ENCODE results near the gene SEMA3D. TPM values are rescaled to one million over a fixed set of nuclear protein-coding genes. Genes with fewer than 3 reads are reported as not detected.

SEMA3D gene
- total RNA-seq, 2 experiments from 2014 or later: not detected

DNA sequence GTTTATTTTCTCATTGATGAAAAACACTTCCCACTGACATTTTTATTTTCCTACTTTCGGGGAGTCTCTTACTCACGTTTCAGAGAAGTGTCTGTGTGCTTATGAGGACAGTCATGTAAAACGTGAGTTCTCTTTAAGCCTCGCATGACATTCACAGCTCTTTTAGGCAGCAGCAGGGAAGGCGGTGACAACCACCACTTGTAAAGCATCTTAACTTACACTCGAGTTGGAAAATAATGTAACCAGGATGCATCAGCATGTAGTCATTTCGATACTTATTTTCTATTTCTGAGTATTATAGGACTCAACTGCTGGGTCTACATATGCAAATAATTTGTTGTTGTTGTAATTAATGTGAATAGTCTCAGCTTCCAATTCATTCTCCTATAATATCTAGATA is 153.6 kb downstream of the SEMA3D start:
- CTCF ChIA-PET: no interaction called here
- H3K36me3 Mint-ChIP-seq (ENCODE audit: low read depth): no peaks in the 10 kb centered on the region
- no peak for DNase-seq
- H3K4me1 Mint-ChIP-seq (ENCODE audit: low read depth): no peaks in the 10 kb centered on the region
- peaks cover 5% of the 10 kb centered on the region for H3K27me3 Mint-ChIP-seq (ENCODE audit: low read depth)
- H3K9me3 Mint-ChIP-seq: no peaks in the 10 kb centered on the region
- H3K4me3 Mint-ChIP-seq: no peak overlapping the region
- H3K27ac Mint-ChIP-seq: no peak overlapping the region
- intact Hi-C loops (cut with micrococcal nuclease): loop anchor here (5.0 kb wide), 2 partner anchors 799 to 1874 kb away; no protein-coding TSS in a partner anchor

DNA sequence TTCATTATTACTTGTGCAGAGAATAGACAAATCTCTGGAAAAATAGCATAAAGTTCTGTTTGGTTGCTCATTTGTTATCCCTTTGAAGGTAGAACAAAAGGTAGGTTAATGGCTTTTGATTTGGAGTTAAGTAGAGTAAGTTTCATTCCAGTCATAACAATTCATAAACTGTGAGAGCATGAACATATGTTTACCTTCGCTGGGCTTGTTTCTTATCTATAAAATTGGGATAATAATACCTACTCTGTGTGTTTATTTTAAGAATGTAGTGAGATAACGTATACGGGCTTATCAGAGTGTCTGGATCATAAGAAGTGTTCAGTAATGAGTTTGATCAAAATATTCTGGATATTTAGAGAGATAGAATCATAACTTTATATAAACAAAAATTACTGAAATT is 155.4 kb downstream of the SEMA3D start:
- Mint-ChIP-seq H3K36me3 (ENCODE audit: low read depth) (no peaks in the 10 kb centered on the region), H3K9me3 (no peaks in the 10 kb centered on the region), H3K4me1 (ENCODE audit: low read depth) (no peaks in the 10 kb centered on the region), H3K27me3 (ENCODE audit: low read depth) (peaks cover 5% of the 10 kb centered on the region), H3K27ac (no peak overlapping the region), H3K4me3 (no peak overlapping the region)
- intact Hi-C loops (cut with micrococcal nuclease): loop anchor here (1.0 to 5.0 kb wide), 4 partner anchors 719 to 1876 kb away; no protein-coding TSS in a partner anchor
- no peak for DNase-seq
- CTCF ChIA-PET: interaction anchor here (1.0 to 1.7 kb wide), 3 partner anchors 18 to 522 kb away, joined by 3 read pairs; no protein-coding TSS in a partner anchor

GRCh38 chr7:85030893-85031292 is 156.0 kb downstream of the SEMA3D start:
- Mint-ChIP-seq H3K27ac (no peak overlapping the region), H3K27me3 (ENCODE audit: low read depth) (peaks cover 5% of the 10 kb centered on the region), H3K36me3 (ENCODE audit: low read depth) (no peaks in the 10 kb centered on the region), H3K4me1 (ENCODE audit: low read depth) (no peaks in the 10 kb centered on the region), H3K9me3 (no peaks in the 10 kb centered on the region), H3K4me3 (no peak overlapping the region)
- intact Hi-C loops (cut with micrococcal nuclease): loop anchor here (1.0 to 5.0 kb wide), 5 partner anchors 523 to 1876 kb away; no protein-coding TSS in a partner anchor
- CTCF ChIA-PET: interaction anchor here (1.0 to 1.7 kb wide), 3 partner anchors 18 to 523 kb away, joined by 3 read pairs; no protein-coding TSS in a partner anchor
- no peak for DNase-seq

GRCh38 chr7:85025312-85025756 is 161.5 kb downstream of the SEMA3D start:
- H3K27me3 Mint-ChIP-seq (ENCODE audit: low read depth): peaks cover 5% of the 10 kb centered on the region
- H3K4me1 Mint-ChIP-seq (ENCODE audit: low read depth): no peaks in the 10 kb centered on the region
- H3K36me3 Mint-ChIP-seq (ENCODE audit: low read depth): no peaks in the 10 kb centered on the region
- H3K9me3 Mint-ChIP-seq: no peaks in the 10 kb centered on the region
- DNase-seq: no peak
- no peak overlapping the region for H3K27ac Mint-ChIP-seq
- no peak overlapping the region for H3K4me3 Mint-ChIP-seq
- intact Hi-C loops (cut with micrococcal nuclease): loop anchor here (10.0 kb wide), 1 partner anchor 561 kb away; no protein-coding TSS in a partner anchor
- CTCF ChIA-PET: interaction anchor here (1.8 to 2.0 kb wide), 3 partner anchors 15 to 1089 kb away, joined by 4 to 10 read pairs (median 5); no protein-coding TSS in a partner anchor

- intact Hi-C loops (cut with micrococcal nuclease): loop anchor here (1.0 to 10.0 kb wide), 6 partner anchors 112 to 1612 kb away; partner anchors contain the start of gene SEMA3A
- H3K36me3 Mint-ChIP-seq (ENCODE audit: low read depth): no peaks in the 10 kb centered on the region
- no peak for DNase-seq
- H3K27ac Mint-ChIP-seq: no peak overlapping the region
- peaks cover 4% of the 10 kb centered on the region for H3K27me3 Mint-ChIP-seq (ENCODE audit: low read depth)
- no peaks in the 10 kb centered on the region for H3K9me3 Mint-ChIP-seq
- H3K4me1 Mint-ChIP-seq (ENCODE audit: low read depth): no peaks in the 10 kb centered on the region
- no peak overlapping the region for H3K4me3 Mint-ChIP-seq
- CTCF ChIA-PET: interaction anchor here (0.7 to 2.0 kb wide), 4 partner anchors 14 to 1088 kb away, joined by 3 to 10 read pairs (median 4); no protein-coding TSS in a partner anchor
These were observed 162.9 kb downstream of the SEMA3D start for GRCh38 chr7:85023916-85024315.

DNA sequence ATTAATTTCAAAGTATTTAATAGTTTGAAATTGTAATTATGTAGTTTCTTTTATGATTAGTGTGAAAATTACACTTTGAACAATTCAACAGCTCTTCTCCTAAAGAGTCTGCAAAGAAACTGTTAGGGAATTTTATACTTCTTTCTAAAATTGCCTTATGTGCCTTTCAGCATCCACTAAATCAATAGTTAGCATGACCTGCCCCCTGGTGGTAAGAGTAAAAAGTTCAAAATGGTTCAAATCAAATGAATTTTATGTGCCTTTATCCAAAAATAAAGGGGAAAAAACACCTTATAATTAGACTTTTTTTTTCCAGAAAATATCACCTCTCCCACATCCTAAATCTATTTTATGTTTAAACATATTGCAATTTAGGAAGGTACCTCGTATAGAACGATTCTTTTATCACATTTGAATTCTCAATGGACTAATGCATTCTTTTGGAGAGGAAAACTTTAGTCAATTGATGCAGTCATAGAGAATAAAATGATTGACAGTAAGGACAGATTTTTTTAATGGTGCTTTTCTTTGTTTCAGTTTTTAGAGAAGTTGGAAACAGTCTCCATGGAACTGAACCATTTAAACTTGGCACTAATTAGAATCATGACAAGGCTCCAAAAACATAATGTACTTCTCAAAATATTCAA is 163.7 kb downstream of the SEMA3D start:
- CTCF ChIA-PET: interaction anchor here (0.7 to 2.0 kb wide), 8 partner anchors 10 to 1087 kb away, joined by 3 to 12 read pairs (median 4); no protein-coding TSS in a partner anchor
- no peak overlapping the region for H3K4me3 Mint-ChIP-seq
- H3K9me3 Mint-ChIP-seq: no peaks in the 10 kb centered on the region
- DNase-seq: peak; percentile 29
- H3K36me3 Mint-ChIP-seq (ENCODE audit: low read depth): no peaks in the 10 kb centered on the region
- intact Hi-C loops (cut with micrococcal nuclease): loop anchor here (1.0 to 10.0 kb wide), 6 partner anchors 111 to 1611 kb away; partner anchors contain the start of gene SEMA3A
- peaks cover 3% of the 10 kb centered on the region for H3K27me3 Mint-ChIP-seq (ENCODE audit: low read depth)
- H3K4me1 Mint-ChIP-seq (ENCODE audit: low read depth): no peaks in the 10 kb centered on the region
- no peak overlapping the region for H3K27ac Mint-ChIP-seq

GRCh38 chr7:85022064-85022697 is 164.7 kb downstream of the SEMA3D start:
- no peaks in the 10 kb centered on the region for H3K4me1 Mint-ChIP-seq (ENCODE audit: low read depth)
- peaks cover 3% of the 10 kb centered on the region for H3K27me3 Mint-ChIP-seq (ENCODE audit: low read depth)
- CTCF ChIA-PET: interaction anchor here (0.6 to 2.0 kb wide), 7 partner anchors 9 to 1086 kb away, joined by 3 to 12 read pairs (median 4); no protein-coding TSS in a partner anchor
- intact Hi-C loops (cut with micrococcal nuclease): loop anchor here (5.0 to 10.0 kb wide), 4 partner anchors 110 to 1610 kb away; partner anchors contain the start of gene SEMA3A
- H3K36me3 Mint-ChIP-seq (ENCODE audit: low read depth): no peaks in the 10 kb centered on the region
- no peak for DNase-seq
- H3K4me3 Mint-ChIP-seq: no peak overlapping the region
- no peaks in the 10 kb centered on the region for H3K9me3 Mint-ChIP-seq
- H3K27ac Mint-ChIP-seq: no peak overlapping the region

- H3K36me3 Mint-ChIP-seq (ENCODE audit: low read depth): no peaks in the 10 kb centered on the region
- H3K27ac Mint-ChIP-seq: no peak overlapping the region
- DNase-seq: no peak
- no peaks in the 10 kb centered on the region for H3K9me3 Mint-ChIP-seq
- CTCF ChIA-PET: interaction anchor here (1.1 to 2.0 kb wide), 2 partner anchors 14 to 1085 kb away, joined by 3 to 12 read pairs; no protein-coding TSS in a partner anchor
- H3K4me1 Mint-ChIP-seq (ENCODE audit: low read depth): no peaks in the 10 kb centered on the region
- peaks cover 5% of the 10 kb centered on the region for H3K27me3 Mint-ChIP-seq (ENCODE audit: low read depth)
- no peak overlapping the region for H3K4me3 Mint-ChIP-seq
- intact Hi-C loops (cut with micrococcal nuclease): loop anchor here (5.0 to 10.0 kb wide), 4 partner anchors 109 to 1609 kb away; partner anchors contain the start of gene SEMA3A
These were observed 165.7 kb downstream of the SEMA3D start for GRCh38 chr7:85021101-85021704.

DNA sequence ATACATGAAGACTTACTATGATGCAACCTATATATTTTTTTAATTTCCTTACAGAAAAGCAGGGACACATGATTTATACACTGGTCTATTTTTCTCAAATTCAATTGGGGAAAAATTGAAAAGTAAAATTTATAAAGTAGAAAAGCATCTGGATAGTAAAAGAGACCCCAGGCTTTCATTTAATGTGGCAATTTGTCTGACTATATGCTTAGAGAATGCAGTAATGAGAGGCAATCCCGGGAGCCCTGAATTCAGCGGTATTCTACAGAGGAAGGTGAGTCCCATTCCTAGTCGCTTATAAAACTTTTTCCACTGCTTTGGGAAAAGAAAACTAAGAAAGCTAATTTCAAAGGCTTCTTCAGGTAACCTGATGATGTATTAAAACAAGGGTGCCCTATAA is 167.1 kb downstream of the SEMA3D start:
- no peak for DNase-seq
- intact Hi-C loops (cut with micrococcal nuclease): loop anchor here (5.0 to 10.0 kb wide), 4 partner anchors 107 to 1607 kb away; partner anchors contain the start of gene SEMA3A
- CTCF ChIA-PET: no interaction called here
- Mint-ChIP-seq H3K27ac (no peak overlapping the region), H3K4me1 (ENCODE audit: low read depth) (no peaks in the 10 kb centered on the region), H3K36me3 (ENCODE audit: low read depth) (no peaks in the 10 kb centered on the region), H3K4me3 (no peak overlapping the region), H3K27me3 (ENCODE audit: low read depth) (peaks cover 9% of the 10 kb centered on the region), H3K9me3 (no peaks in the 10 kb centered on the region)

DNA sequence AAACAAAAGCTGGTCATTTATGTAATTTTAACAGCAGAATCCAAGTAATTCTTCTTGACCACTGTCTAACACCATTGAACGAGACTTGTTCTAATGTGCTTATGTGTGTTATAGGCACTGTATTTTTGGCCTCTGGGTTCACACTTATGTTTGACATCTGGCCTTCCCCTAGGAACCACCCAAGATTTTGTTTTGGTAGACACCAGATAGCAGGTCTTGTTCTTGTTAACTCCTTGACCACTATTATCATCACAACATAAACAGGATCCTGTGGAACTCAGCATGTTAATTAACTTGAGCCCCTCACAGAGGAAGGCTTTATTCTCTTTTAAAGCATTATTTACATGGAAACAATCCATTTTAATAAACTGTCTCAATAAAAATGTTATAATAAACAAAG is 167.7 kb downstream of the SEMA3D start:
- Mint-ChIP-seq H3K4me1 (ENCODE audit: low read depth) (no peaks in the 10 kb centered on the region), H3K4me3 (no peak overlapping the region)
- CTCF ChIA-PET: interaction anchor here (0.7 kb wide), 1 partner anchor 9 kb away, joined by 4 read pairs; no protein-coding TSS in a partner anchor

DNA sequence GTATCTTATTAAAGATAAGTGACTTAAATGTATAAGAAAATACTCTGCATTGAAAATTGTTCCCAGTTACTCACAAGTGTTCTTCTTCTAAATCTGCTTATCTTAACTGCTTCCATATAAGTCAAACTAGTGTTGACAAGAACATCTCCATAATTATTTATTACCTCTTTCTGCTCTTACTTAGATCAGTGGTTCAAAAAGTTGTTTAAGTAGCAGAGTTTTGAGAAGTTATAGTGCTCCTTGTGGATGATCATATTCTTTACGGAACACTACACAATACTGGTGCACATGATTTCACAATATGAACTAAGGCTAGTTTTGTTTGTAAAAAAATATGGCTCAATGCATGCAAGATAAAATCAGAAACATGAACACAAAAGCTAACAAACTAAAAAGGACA is 168.4 kb downstream of the SEMA3D start:
- intact Hi-C loops (cut with micrococcal nuclease): no loop called here
- DNase-seq: no peak
- Mint-ChIP-seq H3K36me3 (ENCODE audit: low read depth) (no peaks in the 10 kb centered on the region), H3K4me3 (no peak overlapping the region), H3K9me3 (no peaks in the 10 kb centered on the region), H3K27me3 (ENCODE audit: low read depth) (peaks cover 10% of the 10 kb centered on the region), H3K4me1 (ENCODE audit: low read depth) (no peaks in the 10 kb centered on the region), H3K27ac (no peak overlapping the region)
- CTCF ChIA-PET: interaction anchor here (0.7 kb wide), 1 partner anchor 9 kb away, joined by 4 read pairs; no protein-coding TSS in a partner anchor

More for the DNA sequence above, 167.7 kb downstream of the SEMA3D start:
- DNase-seq: no peak
- no peak overlapping the region for H3K27ac Mint-ChIP-seq
- H3K27me3 Mint-ChIP-seq (ENCODE audit: low read depth): peaks cover 9% of the 10 kb centered on the region
- no peaks in the 10 kb centered on the region for H3K9me3 Mint-ChIP-seq
- H3K36me3 Mint-ChIP-seq (ENCODE audit: low read depth): no peaks in the 10 kb centered on the region
- intact Hi-C loops (cut with micrococcal nuclease): no loop called here
